Activated naive CD8-positive, alpha-beta T cell treated with anti-CD3 and anti-CD28 coated beads, Interleukin-2, amount 50 U/mL, for 24 hours (primary cell): ENCODE results near the gene DUSP21.

ENCODE experiments used
- ATAC-seq: fragments of 150-1000 bp; cut with Tn5 transposase; one replicate; pipeline ENCODE4 v1.10.0; 2021
- DNase-seq: peaks from one replicate; pipeline ENCODE4 v3.0.0; 2021
- H3K27ac Mint-ChIP-seq: one replicate; pipeline ENCODE4 v1.8.0; 2021; ENCODE audit warnings: mild to moderate bottlenecking, mixed read lengths
- H3K27me3 Mint-ChIP-seq: one replicate; pipeline ENCODE4 v1.8.0; 2021; ENCODE audit warnings: mixed read lengths
- H3K36me3 Mint-ChIP-seq: one replicate; pipeline ENCODE4 v1.8.0; 2021; ENCODE audit warnings: low read depth, mixed read lengths
- H3K4me1 Mint-ChIP-seq: one replicate; pipeline ENCODE4 v1.8.0; 2021; ENCODE audit warnings: mixed read lengths
- H3K4me3 Mint-ChIP-seq: one replicate; pipeline ENCODE4 v1.8.0; 2021; ENCODE audit warnings: mild to moderate bottlenecking, moderate library complexity, mixed read lengths
- H3K9me3 Mint-ChIP-seq: one replicate; pipeline ENCODE4 v1.8.0; 2021; ENCODE audit warnings: mixed read lengths

Gene DUSP21

DNA sequence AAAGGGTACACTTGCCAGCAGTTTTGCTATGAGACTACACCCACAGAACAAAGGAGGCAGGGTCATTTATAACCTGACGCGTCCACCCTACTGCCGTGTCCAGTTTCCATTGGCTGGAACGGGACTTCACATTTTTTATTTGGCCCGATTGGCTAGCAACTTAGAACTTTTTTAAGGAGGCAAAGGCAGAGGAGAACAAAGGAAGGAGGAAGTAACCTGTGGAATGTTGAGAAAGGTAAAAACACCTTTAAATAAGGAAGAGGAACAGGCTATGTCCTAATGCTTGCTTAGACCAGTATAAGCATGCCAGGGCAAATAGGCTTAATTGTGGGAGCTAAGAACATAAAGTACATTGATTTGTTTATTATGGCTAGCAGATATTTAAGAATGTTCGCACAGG is 47.8 kb downstream of the DUSP21 start:
- peaks cover 15% of the 10 kb centered on the region for H3K36me3 Mint-ChIP-seq
- H3K9me3 Mint-ChIP-seq, result no peaks in the 10 kb centered on the region
- ATAC-seq (no peak), DNase-seq (no peak)
- H3K4me1 Mint-ChIP-seq, result peaks cover 43% of the 10 kb centered on the region
- H3K27ac Mint-ChIP-seq, result no peak overlapping the region
- no peak overlapping the region for H3K4me3 Mint-ChIP-seq
- H3K27me3 Mint-ChIP-seq, result no peaks in the 10 kb centered on the region
